Measurements from ENCODE around the gene KNDC1.

DNA sequence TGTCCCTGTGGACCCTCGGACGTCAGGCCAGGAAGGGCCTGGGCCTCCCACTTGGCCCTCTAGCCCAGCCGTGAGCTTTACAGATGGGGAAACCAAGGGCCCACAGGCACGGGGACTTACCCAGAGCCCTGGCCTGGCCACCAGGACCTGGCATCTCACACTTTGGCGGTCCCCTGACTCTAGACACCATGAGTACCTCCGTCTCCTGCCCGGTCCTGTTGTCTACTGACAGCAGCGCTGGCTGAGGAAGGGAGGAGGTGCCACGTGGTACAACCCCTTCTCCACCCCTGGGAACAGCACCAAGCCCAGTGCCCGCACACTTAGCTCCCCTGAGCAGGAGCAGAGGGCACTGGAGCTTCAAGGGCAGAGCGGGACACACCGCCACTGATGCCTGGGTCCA lies 46.2 kb upstream of the KNDC1 start:
- TF ChIP-seq POLR2AphosphoS5 (IDR thresholded peaks at IDR 0.05; ENCODE audit: low read length) (no peak), USF2 (IDR thresholded peaks at IDR 0.05; ENCODE audit: borderline replicate concordance, low read depth, low read length) (no peak), POLR2A (IDR thresholded peaks at IDR 0.05; ENCODE audit: low read depth, low read length) (no peak), SMAD5 (IDR thresholded peaks at IDR 0.05; ENCODE audit: low read depth) (no peak), ZNF274 (IDR thresholded peaks at IDR 0.05; ENCODE audit: insufficient read depth, insufficient read length) (no peak), SRF (IDR thresholded peaks at IDR 0.05; ENCODE audit: low read depth in 2 of 2, low read length in 2 of 2) (no peak), MTA3 (IDR thresholded peaks at IDR 0.05; ENCODE audit: borderline replicate concordance, low read length) (no peak), HSF1 (IDR thresholded peaks at IDR 0.05; ENCODE audit: low read depth, low read length) (no peak), RFX5 (IDR thresholded peaks at IDR 0.05; ENCODE audit: low read depth, low read length) (no peak), RBBP5 (conservative IDR thresholded peaks at IDR 0.05) (no peak), CHD2 (IDR thresholded peaks at IDR 0.05; ENCODE audit: borderline replicate concordance, low read depth, low read length) (no peak)
- TF ChIP-seq, protein P1, sequence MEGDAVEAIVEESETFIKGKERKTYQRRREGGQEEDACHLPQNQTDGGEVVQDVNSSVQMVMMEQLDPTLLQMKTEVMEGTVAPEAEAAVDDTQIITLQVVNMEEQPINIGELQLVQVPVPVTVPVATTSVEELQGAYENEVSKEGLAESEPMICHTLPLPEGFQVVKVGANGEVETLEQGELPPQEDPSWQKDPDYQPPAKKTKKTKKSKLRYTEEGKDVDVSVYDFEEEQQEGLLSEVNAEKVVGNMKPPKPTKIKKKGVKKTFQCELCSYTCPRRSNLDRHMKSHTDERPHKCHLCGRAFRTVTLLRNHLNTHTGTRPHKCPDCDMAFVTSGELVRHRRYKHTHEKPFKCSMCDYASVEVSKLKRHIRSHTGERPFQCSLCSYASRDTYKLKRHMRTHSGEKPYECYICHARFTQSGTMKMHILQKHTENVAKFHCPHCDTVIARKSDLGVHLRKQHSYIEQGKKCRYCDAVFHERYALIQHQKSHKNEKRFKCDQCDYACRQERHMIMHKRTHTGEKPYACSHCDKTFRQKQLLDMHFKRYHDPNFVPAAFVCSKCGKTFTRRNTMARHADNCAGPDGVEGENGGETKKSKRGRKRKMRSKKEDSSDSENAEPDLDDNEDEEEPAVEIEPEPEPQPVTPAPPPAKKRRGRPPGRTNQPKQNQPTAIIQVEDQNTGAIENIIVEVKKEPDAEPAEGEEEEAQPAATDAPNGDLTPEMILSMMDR (IDR thresholded peaks at IDR 0.05 in 2 of 3, conservative IDR thresholded peaks at IDR 0.05 in 1 of 3; ENCODE audit: control insufficient read depth in 2 of 3, extremely low read depth in 1 of 3, insufficient read depth in 1 of 3, low read depth in 3 of 3, low read length in 3 of 3): no peak
- TF ChIP-seq, protein P2, sequence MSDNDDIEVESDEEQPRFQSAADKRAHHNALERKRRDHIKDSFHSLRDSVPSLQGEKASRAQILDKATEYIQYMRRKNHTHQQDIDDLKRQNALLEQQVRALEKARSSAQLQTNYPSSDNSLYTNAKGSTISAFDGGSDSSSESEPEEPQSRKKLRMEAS (IDR thresholded peaks at IDR 0.05; ENCODE audit: low read depth, low read length): no peak
